ENCODE results near the gene EPHA7. TPM values are rescaled to one million over a fixed set of nuclear protein-coding genes. Genes with fewer than 3 reads are reported as not detected.

Gene EPHA7
- total RNA-seq, 4 donors from 2014 or later = 0.12 to 0.95 TPM; not detected in 2

- TF ChIP-seq, protein P1, sequence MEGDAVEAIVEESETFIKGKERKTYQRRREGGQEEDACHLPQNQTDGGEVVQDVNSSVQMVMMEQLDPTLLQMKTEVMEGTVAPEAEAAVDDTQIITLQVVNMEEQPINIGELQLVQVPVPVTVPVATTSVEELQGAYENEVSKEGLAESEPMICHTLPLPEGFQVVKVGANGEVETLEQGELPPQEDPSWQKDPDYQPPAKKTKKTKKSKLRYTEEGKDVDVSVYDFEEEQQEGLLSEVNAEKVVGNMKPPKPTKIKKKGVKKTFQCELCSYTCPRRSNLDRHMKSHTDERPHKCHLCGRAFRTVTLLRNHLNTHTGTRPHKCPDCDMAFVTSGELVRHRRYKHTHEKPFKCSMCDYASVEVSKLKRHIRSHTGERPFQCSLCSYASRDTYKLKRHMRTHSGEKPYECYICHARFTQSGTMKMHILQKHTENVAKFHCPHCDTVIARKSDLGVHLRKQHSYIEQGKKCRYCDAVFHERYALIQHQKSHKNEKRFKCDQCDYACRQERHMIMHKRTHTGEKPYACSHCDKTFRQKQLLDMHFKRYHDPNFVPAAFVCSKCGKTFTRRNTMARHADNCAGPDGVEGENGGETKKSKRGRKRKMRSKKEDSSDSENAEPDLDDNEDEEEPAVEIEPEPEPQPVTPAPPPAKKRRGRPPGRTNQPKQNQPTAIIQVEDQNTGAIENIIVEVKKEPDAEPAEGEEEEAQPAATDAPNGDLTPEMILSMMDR (IDR thresholded peaks at IDR 0.05) = no peak
- ATAC-seq (ENCODE audit: low FRiP score) (no peak), DNase-seq (ENCODE audit: low spot score) (no peak)
Measured at GRCh38 chr6:93266116-93266817, 153.1 kb downstream of the EPHA7 start.

- no peak for ATAC-seq (ENCODE audit: low FRiP score)
- TF ChIP-seq, protein P1 (IDR thresholded peaks at IDR 0.05) = no peak
- DNase-seq (ENCODE audit: low spot score) = no peak
Measured at GRCh38 chr6:93260881-93261280, 158.5 kb downstream of the EPHA7 start.

DNA sequence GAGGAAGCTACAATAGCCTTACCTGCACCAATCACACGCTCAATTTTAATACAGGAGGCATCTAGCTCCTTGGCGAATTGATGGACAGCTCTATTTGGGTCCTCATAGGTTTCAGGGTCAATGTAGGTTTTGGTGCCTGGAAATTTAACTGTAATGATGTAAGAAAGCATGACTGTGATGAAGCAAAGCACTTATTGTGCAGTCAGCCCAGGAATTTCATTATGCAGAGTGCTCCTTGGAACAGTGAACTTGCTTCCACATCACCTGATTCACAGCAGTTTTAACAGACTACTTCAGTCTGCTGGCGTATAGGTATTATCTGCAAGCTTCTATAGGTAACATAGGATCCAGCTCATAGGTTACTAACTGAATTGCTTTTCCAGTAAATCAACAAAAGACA is 160.0 kb downstream of the EPHA7 start:
- ATAC-seq (ENCODE audit: low FRiP score) = no peak
- TF ChIP-seq, protein P1 (IDR thresholded peaks at IDR 0.05) = no peak
- no peak for DNase-seq (ENCODE audit: low spot score)

GRCh38 chr6:93252930-93253329 is 166.4 kb downstream of the EPHA7 start:
- DNase-seq (ENCODE audit: low spot score) (no peak), ATAC-seq (ENCODE audit: low FRiP score) (no peak)
- TF ChIP-seq, protein P1 (IDR thresholded peaks at IDR 0.05) = no peak

DNA sequence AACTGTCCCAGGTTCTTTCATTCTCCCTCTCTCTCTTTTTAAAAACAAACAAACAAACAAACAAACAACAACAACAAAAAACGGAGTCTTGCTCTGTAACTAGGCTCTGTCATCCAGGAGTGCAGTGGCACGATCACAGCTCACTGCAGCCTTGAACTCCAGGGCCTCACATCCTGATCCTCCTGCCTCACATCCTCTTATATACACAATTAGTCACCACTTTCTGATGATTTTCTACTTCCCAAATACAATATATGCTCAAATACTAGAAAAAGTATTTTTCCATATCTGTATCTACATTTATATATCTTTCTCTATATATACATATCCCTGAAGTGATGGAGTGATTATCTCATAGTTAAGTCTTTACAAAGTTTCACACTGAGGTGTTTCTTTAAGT is 170.7 kb downstream of the EPHA7 start:
- ATAC-seq (ENCODE audit: low FRiP score) (no peak), DNase-seq (ENCODE audit: low spot score) (no peak)
- TF ChIP-seq, protein P1 (IDR thresholded peaks at IDR 0.05) = no peak

DNA sequence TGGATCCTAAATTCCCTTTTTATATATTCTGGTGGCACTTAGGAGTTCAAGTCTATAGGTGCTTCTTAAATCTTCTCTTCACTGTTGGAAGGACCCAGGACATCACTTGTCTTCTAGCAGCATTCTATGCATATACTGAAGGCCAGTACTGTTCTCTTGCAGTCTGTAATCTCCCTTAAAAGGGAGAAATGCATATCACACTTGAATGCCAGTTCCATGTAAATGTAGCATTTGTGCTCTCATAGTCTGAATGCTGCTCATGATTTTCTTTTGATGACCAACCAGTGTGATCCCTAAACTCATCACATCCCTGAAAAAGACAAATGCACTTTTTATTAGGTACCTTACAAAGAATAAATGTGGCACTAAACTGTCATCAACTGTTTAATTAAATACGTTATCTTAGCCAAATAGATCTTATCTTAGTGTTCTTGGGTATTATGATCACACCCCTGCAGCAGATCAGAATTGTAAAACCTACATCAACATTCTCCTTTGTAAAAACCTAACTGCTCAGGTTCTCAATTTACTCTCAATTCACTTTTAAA is 176.1 kb downstream of the EPHA7 start:
- TF ChIP-seq, protein P1 (IDR thresholded peaks at IDR 0.05) = no peak

DNA sequence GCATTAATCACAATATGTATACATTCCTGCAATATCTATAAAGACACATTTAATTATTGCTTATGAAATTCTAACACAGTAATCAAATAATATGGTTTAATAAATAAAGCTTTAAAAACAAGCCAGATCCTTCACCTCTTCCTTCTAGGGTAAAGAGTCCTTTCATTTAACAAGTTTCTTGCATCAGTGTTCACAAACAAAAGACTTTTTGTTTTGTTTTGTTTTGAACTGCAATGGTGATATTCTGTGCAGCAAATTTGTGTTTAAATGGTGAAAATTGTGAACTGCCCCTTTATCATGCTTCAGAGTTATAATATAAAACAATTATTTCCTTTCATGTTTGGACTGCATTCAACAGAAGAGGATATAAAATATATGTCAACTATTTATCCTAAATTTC is 177.3 kb downstream of the EPHA7 start:
- DNase-seq (ENCODE audit: low spot score) (no peak), ATAC-seq (ENCODE audit: low FRiP score) (no peak)
- TF ChIP-seq, protein P1 (IDR thresholded peaks at IDR 0.05) = no peak

More for the DNA sequence above, 176.1 kb downstream of the EPHA7 start:
- DNase-seq (ENCODE audit: low spot score) (no peak), ATAC-seq (ENCODE audit: low FRiP score) (no peak)
